ENCODE data around the gene MSX2. TPM values are rescaled to one million over a fixed set of nuclear protein-coding genes. Genes with fewer than 3 reads are reported as not detected.

MSX2 gene
- total RNA-seq, 1 donor from 2014 or later: 0.40 TPM

GRCh38 chr5:174718880-174719610 is 5.3 kb upstream of the MSX2 start:
- no peak for DNase-seq (ENCODE audit: low read depth, low spot score)

GRCh38 chr5:174719793-174720611 is 4.4 kb upstream of the MSX2 start:
- DNase-seq (ENCODE audit: low read depth, low spot score): no peak

GRCh38 chr5:174720612-174721529 is 3.5 kb upstream of the MSX2 start:
- no peak for DNase-seq (ENCODE audit: low read depth, low spot score)

- no peak for DNase-seq (ENCODE audit: low read depth, low spot score)
Measured at GRCh38 chr5:174721530-174722432, 2.6 kb upstream of the MSX2 start.

GRCh38 chr5:174722500-174722899 is 1.9 kb upstream of the MSX2 start:
- DNase-seq (ENCODE audit: low read depth, low spot score): no peak

GRCh38 chr5:174723315-174723978 is 935 bp upstream of the MSX2 start:
- no peak for DNase-seq (ENCODE audit: low read depth, low spot score)

- no peak for DNase-seq (ENCODE audit: low read depth, low spot score)
Measured at GRCh38 chr5:174723979-174724483, 351 bp upstream of the MSX2 start.

GRCh38 chr5:174725261-174725990 is 1.0 kb downstream of the MSX2 start:
- DNase-seq (ENCODE audit: low read depth, low spot score): no peak

- DNase-seq (ENCODE audit: low read depth, low spot score): no peak
Measured at GRCh38 chr5:174725991-174726601, 1.7 kb downstream of the MSX2 start.

- DNase-seq (ENCODE audit: low read depth, low spot score): no peak
Measured at GRCh38 chr5:174726916-174727793, 2.8 kb downstream of the MSX2 start.

- DNase-seq (ENCODE audit: low read depth, low spot score): no peak
Measured at GRCh38 chr5:174727794-174728680, 3.7 kb downstream of the MSX2 start.

GRCh38 chr5:174729075-174729680 is 4.8 kb downstream of the MSX2 start:
- DNase-seq (ENCODE audit: low read depth, low spot score): no peak

- no peak for DNase-seq (ENCODE audit: low read depth, low spot score)
Measured at GRCh38 chr5:174731214-174732035, 7.0 kb downstream of the MSX2 start.

GRCh38 chr5:174732036-174733020 is 7.9 kb downstream of the MSX2 start:
- DNase-seq (ENCODE audit: low read depth, low spot score): no peak

Measured in pulmonary artery endothelial cell (primary cell).